SU-DHL-6 (cell line): ENCODE data around the gene PPP1CB.

Experiments used
- H2AFZ ChIP-seq: fragments of 200-600 bp; sonication (generic); 2 replicates; pipeline ENCODE4 v1.6.1; 2014; ENCODE audit warnings: low read depth, mild to moderate bottlenecking, moderate library complexity, mixed read lengths, antibody characterized with exemption, low read length; ENCODE audit not compliant: severe bottlenecking
- H3F3A ChIP-seq: fragments of 200-600 bp; shearing (Covaris generic); 2 replicates; pipeline ENCODE4 v1.6.0; 2016; ENCODE audit warnings: antibody characterized with exemption, mild to moderate bottlenecking; ENCODE audit not compliant: insufficient read depth
- H3K27ac ChIP-seq: fragments of 200-600 bp; sonication (generic); 2 replicates; pipeline ENCODE4 v1.5.1; 2016; ENCODE audit warnings: low read depth, mild to moderate bottlenecking, low read length, moderate library complexity, mixed read lengths
- H3K27me3 ChIP-seq: fragments of 200-600 bp; sonication (generic), shearing (Covaris generic); 2 replicates; pipeline ENCODE4 v1.6.0; 2014; ENCODE audit warnings: mild to moderate bottlenecking, low read length
- H3K36me3 ChIP-seq: fragments of 200-600 bp; sonication (generic); 2 replicates; pipeline ENCODE4 v1.6.1; 2014; ENCODE audit warnings: mild to moderate bottlenecking, low read length, mixed read lengths
- H3K4me2 ChIP-seq: fragments of 300-600, 200-600 bp; shearing (Covaris generic), sonication (generic); 2 replicates; pipeline ENCODE4 v1.6.0; 2014; ENCODE audit warnings: low read length, low read depth, mild to moderate bottlenecking; ENCODE audit not compliant: poor library complexity, severe bottlenecking
- H3K4me3 ChIP-seq: fragments of 200-600 bp; sonication (generic); 2 replicates; pipeline ENCODE4 v1.5.1; 2014; ENCODE audit warnings: antibody characterized with exemption, low read length, mild to moderate bottlenecking, mixed read lengths; ENCODE audit not compliant: insufficient read depth, poor library complexity, severe bottlenecking
- H3K79me2 ChIP-seq: fragments of 200-600 bp; sonication (generic); 2 replicates; pipeline ENCODE4 v1.6.1; 2014; ENCODE audit warnings: mild to moderate bottlenecking, low read length, moderate library complexity; ENCODE audit not compliant: insufficient read depth
- H3K9ac ChIP-seq: fragments of 200-600 bp; sonication (generic); 2 replicates; pipeline ENCODE4 v1.7.0; 2014; ENCODE audit warnings: mild to moderate bottlenecking, low read length
- H3K9me2 ChIP-seq: fragments of 200-600 bp; sonication (generic); replicated peaks from 2 replicates; pipeline ENCODE4 v1.6.1; 2014; ENCODE audit warnings: low read length; ENCODE audit not compliant: insufficient read depth
- H3K9me3 ChIP-seq: fragments of 200-600 bp; sonication (generic); 2 replicates; pipeline ENCODE4 v1.6.1; 2014; ENCODE audit warnings: low read length, mixed read lengths; ENCODE audit not compliant: insufficient read depth
- H4K20me1 ChIP-seq: fragments of 200-600 bp; sonication (generic); 2 replicates; pipeline ENCODE4 v1.6.1; 2014; ENCODE audit warnings: low read depth, mild to moderate bottlenecking, antibody characterized with exemption, low read length, moderate library complexity, mixed read lengths
- EZH2phosphoT487 ChIP-seq: fragments of 200-600 bp; sonication (generic), shearing (Covaris generic); conservative IDR thresholded peaks from 2 replicates; pipeline ENCODE4 v1.6.1; 2018; ENCODE audit warnings: mild to moderate bottlenecking, antibody characterized with exemption, low read length, moderate library complexity, mixed read lengths
- TF ChIP-seq, protein P1 (sequence below): fragments of 200-600 bp; sonication (generic); IDR thresholded peaks from one replicate; pipeline ENCODE4 v1.5.1; 2017; ENCODE audit warnings: antibody characterized with exemption, mild to moderate bottlenecking, low read length, moderate library complexity; ENCODE audit not compliant: insufficient read depth, poor library complexity, severe bottlenecking

The PPP1CB gene

DNA sequence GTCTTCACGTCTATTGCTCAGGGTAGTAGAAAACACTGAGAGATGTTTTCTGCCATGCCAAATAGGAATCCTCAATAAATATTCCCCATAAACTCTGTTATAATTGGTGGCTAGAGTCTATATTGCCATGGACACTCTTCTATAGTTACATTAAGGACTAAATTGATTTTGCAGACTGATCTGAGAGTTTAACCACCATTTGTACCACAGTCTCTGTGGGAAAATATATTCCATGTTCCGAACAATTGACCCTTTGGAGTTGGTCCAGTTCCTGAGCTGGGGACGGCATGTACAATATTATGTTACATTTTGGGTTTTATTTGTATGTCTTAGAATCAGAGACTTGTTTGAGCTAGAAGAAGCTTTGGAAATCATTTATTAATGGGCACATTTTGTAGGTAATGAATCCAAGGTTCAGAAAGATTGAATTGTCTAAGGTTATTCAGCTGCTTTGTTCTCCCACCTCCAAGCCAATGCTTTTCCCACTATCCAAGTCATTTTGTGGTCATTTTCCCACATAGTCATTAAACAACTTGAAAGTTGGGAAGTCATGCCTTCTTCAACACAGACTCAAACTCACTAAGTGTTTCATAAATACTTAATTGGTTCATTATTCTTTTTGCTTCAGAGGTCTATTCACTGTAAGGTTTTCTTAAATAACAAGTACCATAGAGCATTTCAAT is 5.1 kb upstream of the PPP1CB start:
- H2AFZ ChIP-seq = no peak overlapping the region
- no peaks in the 10 kb centered on the region for H3K9me2 ChIP-seq

DNA sequence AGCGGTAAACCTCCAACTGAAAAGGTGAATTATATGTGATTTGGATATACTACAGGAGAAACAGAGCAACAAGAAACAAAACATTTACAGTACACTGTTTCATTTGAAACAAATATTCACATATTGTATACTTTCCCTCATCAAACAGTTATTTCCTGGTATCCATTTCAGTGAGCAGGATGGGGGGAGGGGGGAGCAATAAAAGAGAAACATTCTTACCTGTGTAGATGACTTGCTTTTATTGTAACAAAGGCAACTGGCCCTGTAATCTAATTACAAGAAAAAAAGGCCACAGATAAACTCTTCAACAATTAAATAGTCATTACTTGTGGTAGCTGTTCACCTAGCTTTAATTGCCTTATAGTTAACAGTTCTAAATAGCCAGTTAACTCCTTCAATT is 3.9 kb upstream of the PPP1CB start:
- no peak overlapping the region for H3K27ac ChIP-seq
- no peaks in the 10 kb centered on the region for H3K27me3 ChIP-seq
- H2AFZ ChIP-seq = no peak overlapping the region
- no peak overlapping the region for H3K4me3 ChIP-seq
- no peak overlapping the region for H3K9ac ChIP-seq
- no peaks in the 10 kb centered on the region for H4K20me1 ChIP-seq
- H3F3A ChIP-seq = peaks cover 11% of the 10 kb centered on the region
- peaks cover 8% of the 10 kb centered on the region for H3K79me2 ChIP-seq
- no peaks in the 10 kb centered on the region for H3K36me3 ChIP-seq
- H3K4me2 ChIP-seq = no peak overlapping the region
- no peaks in the 10 kb centered on the region for H3K9me2 ChIP-seq
- no peaks in the 10 kb centered on the region for H3K9me3 ChIP-seq
- TF ChIP-seq, protein P1, sequence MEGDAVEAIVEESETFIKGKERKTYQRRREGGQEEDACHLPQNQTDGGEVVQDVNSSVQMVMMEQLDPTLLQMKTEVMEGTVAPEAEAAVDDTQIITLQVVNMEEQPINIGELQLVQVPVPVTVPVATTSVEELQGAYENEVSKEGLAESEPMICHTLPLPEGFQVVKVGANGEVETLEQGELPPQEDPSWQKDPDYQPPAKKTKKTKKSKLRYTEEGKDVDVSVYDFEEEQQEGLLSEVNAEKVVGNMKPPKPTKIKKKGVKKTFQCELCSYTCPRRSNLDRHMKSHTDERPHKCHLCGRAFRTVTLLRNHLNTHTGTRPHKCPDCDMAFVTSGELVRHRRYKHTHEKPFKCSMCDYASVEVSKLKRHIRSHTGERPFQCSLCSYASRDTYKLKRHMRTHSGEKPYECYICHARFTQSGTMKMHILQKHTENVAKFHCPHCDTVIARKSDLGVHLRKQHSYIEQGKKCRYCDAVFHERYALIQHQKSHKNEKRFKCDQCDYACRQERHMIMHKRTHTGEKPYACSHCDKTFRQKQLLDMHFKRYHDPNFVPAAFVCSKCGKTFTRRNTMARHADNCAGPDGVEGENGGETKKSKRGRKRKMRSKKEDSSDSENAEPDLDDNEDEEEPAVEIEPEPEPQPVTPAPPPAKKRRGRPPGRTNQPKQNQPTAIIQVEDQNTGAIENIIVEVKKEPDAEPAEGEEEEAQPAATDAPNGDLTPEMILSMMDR = no peak
- TF ChIP-seq EZH2phosphoT487 = no peak

More for the DNA sequence above, 5.1 kb upstream of the PPP1CB start:
- H3K9ac ChIP-seq = no peak overlapping the region
- H3K79me2 ChIP-seq = no peaks in the 10 kb centered on the region
- no peaks in the 10 kb centered on the region for H3K9me3 ChIP-seq
- no peaks in the 10 kb centered on the region for H3K27me3 ChIP-seq
- no peak overlapping the region for H3K4me3 ChIP-seq
- H3K27ac ChIP-seq = no peak overlapping the region
- peaks cover 11% of the 10 kb centered on the region for H3F3A ChIP-seq
- H3K4me2 ChIP-seq = no peak overlapping the region
- H4K20me1 ChIP-seq = no peaks in the 10 kb centered on the region
- no peaks in the 10 kb centered on the region for H3K36me3 ChIP-seq
- TF ChIP-seq, protein P1 = no peak
- no peak for TF ChIP-seq EZH2phosphoT487

DNA sequence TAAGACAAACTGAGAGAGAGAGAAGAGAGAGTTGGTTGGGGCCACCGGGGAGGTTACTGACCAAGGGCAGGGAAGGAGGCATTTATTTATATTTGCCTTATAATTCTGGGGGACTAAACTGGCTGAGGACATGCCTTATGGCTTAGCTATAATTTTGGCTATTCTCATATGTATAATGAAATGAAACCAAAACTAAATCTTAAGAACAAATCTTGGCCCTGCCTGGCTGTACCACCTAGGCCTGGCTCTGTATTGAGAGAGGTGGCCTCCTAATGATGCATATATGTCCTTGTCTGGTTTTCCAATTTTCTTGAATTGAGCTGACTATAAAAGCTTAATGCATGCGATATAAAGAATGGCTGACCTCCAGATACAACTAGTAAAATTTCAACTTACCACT is 3.5 kb upstream of the PPP1CB start:
- Histone ChIP-seq H2AFZ (no peak overlapping the region), H3K27me3 (no peaks in the 10 kb centered on the region)

More for the DNA sequence above, 3.5 kb upstream of the PPP1CB start:
- H3K4me3 ChIP-seq = no peak overlapping the region
- H3K27ac ChIP-seq = no peak overlapping the region
- TF ChIP-seq, protein P1 = no peak
- no peak for TF ChIP-seq EZH2phosphoT487
- H3K9ac ChIP-seq = no peak overlapping the region
- no peaks in the 10 kb centered on the region for H3K9me2 ChIP-seq
- H3K4me2 ChIP-seq = no peak overlapping the region
- no peaks in the 10 kb centered on the region for H3K36me3 ChIP-seq
- H4K20me1 ChIP-seq = no peaks in the 10 kb centered on the region
- peaks cover 11% of the 10 kb centered on the region for H3F3A ChIP-seq
- H3K79me2 ChIP-seq = peaks cover 12% of the 10 kb centered on the region
- H3K9me3 ChIP-seq = no peaks in the 10 kb centered on the region
